Activated naive CD4-positive, alpha-beta T cell treated with anti-CD3 and anti-CD28 coated beads for 36 hours (primary cell): Measurements from ENCODE around the gene DIPK2A. TPM values are rescaled to one million over a fixed set of nuclear protein-coding genes. Genes with fewer than 3 reads are reported as not detected.

Source experiments
- CTCF ChIA-PET: fragments of 350-600 bp; sonication (Branson Sonifier 250); formaldehyde crosslinking; loops from one replicate; lab custom pipeline; 2021; ENCODE audit warnings: antibody characterized with exemption; lab: Charles Lee
- DNase-seq: peaks from one replicate; pipeline ENCODE4 v3.0.0-alpha.2; 2020
- H3K27ac Mint-ChIP-seq: one replicate; pipeline ENCODE4 v1.8.0; 2021; ENCODE audit warnings: mild to moderate bottlenecking, mixed read lengths
- H3K27me3 Mint-ChIP-seq: one replicate; pipeline ENCODE4 v1.8.0; 2021; ENCODE audit warnings: low read depth, mixed read lengths
- H3K36me3 Mint-ChIP-seq: one replicate; pipeline ENCODE4 v1.8.0; 2021; ENCODE audit warnings: low read depth, mixed read lengths
- H3K4me1 Mint-ChIP-seq: one replicate; pipeline ENCODE4 v1.8.0; 2021; ENCODE audit warnings: low read depth, mixed read lengths
- H3K4me3 Mint-ChIP-seq: one replicate; pipeline ENCODE4 v1.8.0; 2021; ENCODE audit warnings: mild to moderate bottlenecking, moderate library complexity, mixed read lengths
- H3K9me3 Mint-ChIP-seq: one replicate; pipeline ENCODE4 v1.8.0; 2021; ENCODE audit warnings: mixed read lengths
- intact Hi-C: fragments of 100-400 bp; cut with micrococcal nuclease; formaldehyde crosslinking; loops from one replicate; pipeline ENCODE4 v1.15.1; 2023
- total RNA-seq, 2 experiments: library from RNA; stranded (reverse); gene quantifications; one replicate each; pipeline ENCODE4 v1.2.3, GENCODE V29; 2021

Gene DIPK2A
- total RNA-seq: 1 to 10 TPM; 5.6 to 6.3 TPM

GRCh38 chr3:143971359-143972154 lies at the start of gene DIPK2A:
Gene DIPK2A (plus strand): TSS chr3:143971823. CDS start chr3:143972333, 510 bp downstream.
- H3K4me3 Mint-ChIP-seq: peak within 1 kb of the TSS; percentile 94
- no peaks in the 10 kb centered on the region for H3K36me3 Mint-ChIP-seq

GRCh38 chr3:143924522-143925285 lies 46.9 kb upstream of the DIPK2A start:
- H3K9me3 Mint-ChIP-seq: no peaks in the 10 kb centered on the region
- H3K4me3 Mint-ChIP-seq: no peak overlapping the region
- intact Hi-C loops: no loop called here
- H3K36me3 Mint-ChIP-seq: no peaks in the 10 kb centered on the region
- H3K27ac Mint-ChIP-seq: no peak overlapping the region
- peaks cover 16% of the 10 kb centered on the region for H3K4me1 Mint-ChIP-seq
- H3K27me3 Mint-ChIP-seq: peaks cover 3% of the 10 kb centered on the region
- no peak for DNase-seq
- CTCF ChIA-PET: interaction anchor here (0.6 kb wide), 1 partner anchor 58 kb away, joined by 3 read pairs; no protein-coding TSS in a partner anchor

More at GRCh38 chr3:143971359-143972154, at the start of gene DIPK2A:
- intact Hi-C loops: loop anchor here (1.0 to 10.0 kb wide), 16 partner anchors 61 to 1827 kb away; partner anchors contain the start of genes ATR, CHST2, SLC9A9 and TFDP2
- peak; percentile 94 for DNase-seq
- CTCF ChIA-PET: interaction anchor here (0.5 to 2.0 kb wide), 13 partner anchors 8 to 969 kb away, joined by 3 to 7 read pairs (median 4); no protein-coding TSS in a partner anchor
- Mint-ChIP-seq H3K9me3 (no peaks in the 10 kb centered on the region), H3K4me1 (peaks cover 17% of the 10 kb centered on the region), H3K27me3 (peaks cover 3% of the 10 kb centered on the region), H3K27ac (peak within 1 kb of the TSS; percentile 92)

GRCh38 chr3:143928056-143928455 lies 43.6 kb upstream of the DIPK2A start:
- Mint-ChIP-seq H3K27me3 (peaks cover 21% of the 10 kb centered on the region), H3K9me3 (no peaks in the 10 kb centered on the region), H3K36me3 (no peaks in the 10 kb centered on the region), H3K27ac (no peak overlapping the region), H3K4me3 (no peak overlapping the region), H3K4me1 (peaks cover 7% of the 10 kb centered on the region)
- intact Hi-C loops: no loop called here
- CTCF ChIA-PET: interaction anchor here (1.5 kb wide), 1 partner anchor 42 kb away, joined by 3 read pairs; no protein-coding TSS in a partner anchor
- DNase-seq: no peak

- Mint-ChIP-seq H3K4me3 (no peak overlapping the region), H3K27ac (no peak overlapping the region), H3K4me1 (peaks cover 7% of the 10 kb centered on the region), H3K9me3 (no peaks in the 10 kb centered on the region), H3K27me3 (peaks cover 21% of the 10 kb centered on the region), H3K36me3 (no peaks in the 10 kb centered on the region)
- intact Hi-C loops: no loop called here
- CTCF ChIA-PET: interaction anchor here (1.5 kb wide), 1 partner anchor 43 kb away, joined by 3 read pairs; no protein-coding TSS in a partner anchor
- no peak for DNase-seq
Observed at GRCh38 chr3:143928541-143929255, 42.9 kb upstream of the DIPK2A start.

- peaks cover 36% of the 10 kb centered on the region for H3K27me3 Mint-ChIP-seq
- H3K4me1 Mint-ChIP-seq: no peaks in the 10 kb centered on the region
- no peak overlapping the region for H3K4me3 Mint-ChIP-seq
- H3K36me3 Mint-ChIP-seq: no peaks in the 10 kb centered on the region
- intact Hi-C loops: no loop called here
- DNase-seq: no peak
- CTCF ChIA-PET: no interaction called here
- no peak overlapping the region for H3K27ac Mint-ChIP-seq
- H3K9me3 Mint-ChIP-seq: no peaks in the 10 kb centered on the region
Observed at GRCh38 chr3:143934791-143935190, 36.8 kb upstream of the DIPK2A start.

GRCh38 chr3:143935678-143936077 lies 35.9 kb upstream of the DIPK2A start:
- no peaks in the 10 kb centered on the region for H3K9me3 Mint-ChIP-seq
- CTCF ChIA-PET: interaction anchor here (0.9 kb wide), 1 partner anchor 39 kb away, joined by 3 read pairs; no protein-coding TSS in a partner anchor

GRCh38 chr3:143950810-143951209 lies 20.8 kb upstream of the DIPK2A start:
- CTCF ChIA-PET: interaction anchor here (1.0 to 2.5 kb wide), 2 partner anchors 65 to 67 kb away, joined by 3 to 11 read pairs; no protein-coding TSS in a partner anchor
- no peaks in the 10 kb centered on the region for H3K4me1 Mint-ChIP-seq
- H3K27ac Mint-ChIP-seq: no peak overlapping the region
- intact Hi-C loops: loop anchor here (1.0 kb wide), 3 partner anchors 65 to 176 kb away; no protein-coding TSS in a partner anchor
- no peak for DNase-seq
- peaks cover 9% of the 10 kb centered on the region for H3K27me3 Mint-ChIP-seq
- no peak overlapping the region for H3K4me3 Mint-ChIP-seq
- no peaks in the 10 kb centered on the region for H3K36me3 Mint-ChIP-seq
- H3K9me3 Mint-ChIP-seq: no peaks in the 10 kb centered on the region

More at GRCh38 chr3:143935678-143936077, 35.9 kb upstream of the DIPK2A start:
- no peak overlapping the region for H3K4me3 Mint-ChIP-seq
- H3K4me1 Mint-ChIP-seq: no peaks in the 10 kb centered on the region
- no peak for DNase-seq
- H3K27me3 Mint-ChIP-seq: peaks cover 36% of the 10 kb centered on the region
- intact Hi-C loops: no loop called here
- H3K36me3 Mint-ChIP-seq: no peaks in the 10 kb centered on the region
- no peak overlapping the region for H3K27ac Mint-ChIP-seq

GRCh38 chr3:143951351-143951971 lies 20.2 kb upstream of the DIPK2A start:
- Mint-ChIP-seq H3K36me3 (no peaks in the 10 kb centered on the region), H3K4me1 (no peaks in the 10 kb centered on the region), H3K27me3 (peaks cover 8% of the 10 kb centered on the region), H3K9me3 (no peaks in the 10 kb centered on the region), H3K4me3 (no peak overlapping the region), H3K27ac (no peak overlapping the region)
- CTCF ChIA-PET: interaction anchor here (0.8 to 2.5 kb wide), 5 partner anchors 20 to 68 kb away, joined by 3 to 11 read pairs (median 6); partner anchors contain the start of gene DIPK2A
- intact Hi-C loops: loop anchor here (1.0 kb wide), 3 partner anchors 65 to 176 kb away; no protein-coding TSS in a partner anchor
- peak; percentile 48 for DNase-seq

- Mint-ChIP-seq H3K9me3 (no peaks in the 10 kb centered on the region), H3K4me3 (no peak overlapping the region), H3K27me3 (peaks cover 1% of the 10 kb centered on the region), H3K27ac (no peak overlapping the region), H3K36me3 (no peaks in the 10 kb centered on the region), H3K4me1 (no peaks in the 10 kb centered on the region)
- no peak for DNase-seq
- intact Hi-C loops: no loop called here
- CTCF ChIA-PET: interaction anchor here (0.6 to 2.2 kb wide), 11 partner anchors 9 to 627 kb away, joined by 3 to 9 read pairs (median 4); partner anchors contain the start of gene DIPK2A
Observed at GRCh38 chr3:143952569-143953072, 19.0 kb upstream of the DIPK2A start.

GRCh38 chr3:143955113-143955512 lies 16.5 kb upstream of the DIPK2A start:
- CTCF ChIA-PET: interaction anchor here (0.7 kb wide), 1 partner anchor 70 kb away, joined by 3 read pairs; no protein-coding TSS in a partner anchor
- no peaks in the 10 kb centered on the region for H3K9me3 Mint-ChIP-seq
- no peak overlapping the region for H3K27ac Mint-ChIP-seq
- H3K36me3 Mint-ChIP-seq: peaks cover 2% of the 10 kb centered on the region
- H3K4me3 Mint-ChIP-seq: no peak overlapping the region
- no peak for DNase-seq
- intact Hi-C loops: no loop called here
- H3K4me1 Mint-ChIP-seq: no peaks in the 10 kb centered on the region
- peaks cover 4% of the 10 kb centered on the region for H3K27me3 Mint-ChIP-seq

- Mint-ChIP-seq H3K27me3 (peaks cover 9% of the 10 kb centered on the region), H3K4me3 (no peak overlapping the region), H3K4me1 (no peaks in the 10 kb centered on the region), H3K36me3 (peaks cover 2% of the 10 kb centered on the region), H3K27ac (no peak overlapping the region), H3K9me3 (no peaks in the 10 kb centered on the region)
- intact Hi-C loops: loop anchor here (1.0 kb wide), 1 partner anchor 16 kb away; no protein-coding TSS in a partner anchor
- CTCF ChIA-PET: interaction anchor here (1.0 to 1.2 kb wide), 2 partner anchors 15 to 71 kb away, joined by 3 to 7 read pairs; partner anchors contain the start of gene DIPK2A
- no peak for DNase-seq
Observed at GRCh38 chr3:143956838-143957237, 14.8 kb upstream of the DIPK2A start.
